ACHN (cell line): ENCODE data around the gene ELMO2.

Source experiments
- DNase-seq: peaks from one replicate; pipeline ENCODE4 v3.0.0-alpha.2; 2015
- in situ Hi-C: cut with HindIII; loops from 2 replicates; pipeline ENCODE4 v1.10.0; 2017; ENCODE audit warnings: low sequenced_read_pairs, low pct_ligation_motif_present, low pct_unique_long_range_greater_than_20kb

Gene ELMO2

GRCh38 chr20:46343348-46343974 lies 63.0 kb downstream of the ELMO2 start:
- DNase-seq: no peak
- in situ Hi-C loops: no loop called here

GRCh38 chr20:46342451-46343347 lies 63.7 kb downstream of the ELMO2 start:
- in situ Hi-C loops: no loop called here
- DNase-seq: no peak

GRCh38 chr20:46342010-46342378 lies 64.4 kb downstream of the ELMO2 start:
- no peak for DNase-seq
- in situ Hi-C loops: no loop called here

- in situ Hi-C loops: no loop called here
- no peak for DNase-seq
Measured at GRCh38 chr20:46341074-46342009, 65.1 kb downstream of the ELMO2 start.

GRCh38 chr20:46339037-46339436 lies 67.4 kb downstream of the ELMO2 start:
- in situ Hi-C loops: no loop called here
- DNase-seq: no peak

- in situ Hi-C loops: no loop called here
- no peak for DNase-seq
Measured at GRCh38 chr20:46336735-46337134, 69.7 kb downstream of the ELMO2 start.

GRCh38 chr20:46334303-46334904 lies 72.0 kb downstream of the ELMO2 start:
- DNase-seq: no peak
- in situ Hi-C loops: no loop called here

GRCh38 chr20:46333161-46333991 lies 73.0 kb downstream of the ELMO2 start:
- no peak for DNase-seq
- in situ Hi-C loops: no loop called here

GRCh38 chr20:46332373-46333160 lies 73.8 kb downstream of the ELMO2 start:
- no peak for DNase-seq
- in situ Hi-C loops: no loop called here

- no peak for DNase-seq
Measured at GRCh38 chr20:46331611-46332361, 74.6 kb downstream of the ELMO2 start.

GRCh38 chr20:46330831-46331371 lies 75.5 kb downstream of the ELMO2 start:
- in situ Hi-C loops: no loop called here
- DNase-seq: no peak

More at GRCh38 chr20:46331611-46332361, 74.6 kb downstream of the ELMO2 start:
- in situ Hi-C loops: no loop called here

- in situ Hi-C loops: no loop called here
- DNase-seq: no peak
Measured at GRCh38 chr20:46330072-46330763, 76.2 kb downstream of the ELMO2 start.

GRCh38 chr20:46328200-46328882 lies 78.1 kb downstream of the ELMO2 start:
- in situ Hi-C loops: no loop called here
- DNase-seq: no peak

GRCh38 chr20:46327557-46327956 lies 78.9 kb downstream of the ELMO2 start:
- no peak for DNase-seq
- in situ Hi-C loops: no loop called here

GRCh38 chr20:46325789-46326188 lies 80.6 kb downstream of the ELMO2 start:
- in situ Hi-C loops: no loop called here
- no peak for DNase-seq
